ENCODE measurements around the gene SMIM3.

- no peak for TF ChIP-seq CTCF (conservative IDR thresholded peaks at IDR 0.05; ENCODE audit: low read depth, low read length)
- TF ChIP-seq EZH2phosphoT487 (IDR thresholded peaks at IDR 0.05; ENCODE audit: borderline replicate concordance, low read length), result no peak
These were observed 12.8 kb upstream of the SMIM3 start for GRCh38 chr5:150765799-150766169.
